CD8-positive, alpha-beta memory T cell (primary cell): ENCODE results near the gene SPC25. TPM values are rescaled to one million over a fixed set of nuclear protein-coding genes. Genes with fewer than 3 reads are reported as not detected.

Source experiments
- CTCF ChIA-PET: fragments of 350-600 bp; sonication (Branson Sonifier 250); formaldehyde crosslinking; loops from one replicate; lab custom pipeline; 2021; ENCODE audit warnings: antibody characterized with exemption; lab: Charles Lee
- POLR2A ChIA-PET: fragments of 350-600 bp; sonication (Branson Sonifier 250); formaldehyde crosslinking; loops from one replicate; lab custom pipeline; 2021; ENCODE audit warnings: antibody characterized with exemption; lab: Charles Lee
- DNase-seq, 5 donors: peaks; one replicate each; pipeline versions ENCODE4 v3.0.0 to v3.0.0-alpha.2; 2020 to 2022; ENCODE audit warnings: mixed read lengths in 1 of 5
- H3K27ac ChIP-seq: one replicate; pipeline ENCODE4 v1.7.0; 2013; ENCODE audit warnings: low read depth, mild to moderate bottlenecking, low read length, moderate library complexity
- H3K27me3 ChIP-seq: 2 replicates; pipeline ENCODE4 v1.7.0; 2013; ENCODE audit warnings: low read length, mild to moderate bottlenecking; ENCODE audit not compliant: insufficient read depth, poor library complexity, severe bottlenecking
- H3K36me3 ChIP-seq: 2 replicates; pipeline ENCODE4 v1.7.0; 2013; ENCODE audit warnings: mild to moderate bottlenecking, low read length, moderate library complexity; ENCODE audit not compliant: insufficient read depth
- H3K4me1 ChIP-seq: 2 replicates; pipeline ENCODE4 v1.7.0; 2013; ENCODE audit warnings: mild to moderate bottlenecking, low read length, moderate library complexity; ENCODE audit not compliant: insufficient read depth
- H3K4me3 ChIP-seq: 2 replicates; pipeline ENCODE4 v1.7.0; 2013; ENCODE audit warnings: mild to moderate bottlenecking, low read length
- H3K9me3 ChIP-seq: 2 replicates; pipeline ENCODE4 v1.7.0; 2013; ENCODE audit warnings: mild to moderate bottlenecking, low read length
- H3K27ac Mint-ChIP-seq, 8 donors: one replicate each; pipeline ENCODE4 v1.8.0; 2020 to 2021; ENCODE audit warnings: mixed read lengths in 8 of 8, mild to moderate bottlenecking in 6 of 8, inconsistent platforms in 3 of 8, moderate library complexity in 3 of 8
- H3K27me3 Mint-ChIP-seq, 2 donors: one replicate each; pipeline ENCODE4 v1.8.0; 2020 to 2021; ENCODE audit warnings: mixed read lengths in 2 of 2, mild to moderate bottlenecking in 1 of 2, moderate library complexity in 1 of 2
- H3K36me3 Mint-ChIP-seq, 3 donors: one replicate each; pipeline ENCODE4 v1.8.0; 2020 to 2021; ENCODE audit warnings: mixed read lengths in 3 of 3, inconsistent platforms in 1 of 3, mild to moderate bottlenecking in 1 of 3
- H3K4me1 Mint-ChIP-seq, 3 donors: one replicate each; pipeline ENCODE4 v1.8.0; 2020 to 2021; ENCODE audit warnings: mixed read lengths in 3 of 3, inconsistent platforms in 1 of 3, mild to moderate bottlenecking in 1 of 3
- H3K4me3 Mint-ChIP-seq, 7 donors: one replicate each; pipeline ENCODE4 v1.8.0; 2020 to 2021; ENCODE audit warnings: mixed read lengths in 7 of 7, mild to moderate bottlenecking in 6 of 7, moderate library complexity in 4 of 7, inconsistent platforms in 2 of 7
- H3K9me3 Mint-ChIP-seq, 5 donors: one replicate each; pipeline ENCODE4 v1.8.0; 2020 to 2022; ENCODE audit warnings: mixed read lengths in 5 of 5, mild to moderate bottlenecking in 3 of 5, moderate library complexity in 2 of 5, inconsistent platforms in 1 of 5
- polyA plus RNA-seq: library from polyadenylated mRNA; unstranded; fragments of 300-500 nt; fragmentation: Illumina TruSeq; gene quantifications from one replicate; pipeline ENCODE4 v1.2.3, GENCODE V29; 2021
- total RNA-seq, 2 experiments: library from RNA; stranded (reverse); gene quantifications; one replicate each; pipeline ENCODE4 v1.2.3, GENCODE V29; 2021

The SPC25 gene
- total and polyA plus RNA-seq, 3 experiments from 2014 or later = 24.1 to 27.7 TPM; not detected in 1

DNA sequence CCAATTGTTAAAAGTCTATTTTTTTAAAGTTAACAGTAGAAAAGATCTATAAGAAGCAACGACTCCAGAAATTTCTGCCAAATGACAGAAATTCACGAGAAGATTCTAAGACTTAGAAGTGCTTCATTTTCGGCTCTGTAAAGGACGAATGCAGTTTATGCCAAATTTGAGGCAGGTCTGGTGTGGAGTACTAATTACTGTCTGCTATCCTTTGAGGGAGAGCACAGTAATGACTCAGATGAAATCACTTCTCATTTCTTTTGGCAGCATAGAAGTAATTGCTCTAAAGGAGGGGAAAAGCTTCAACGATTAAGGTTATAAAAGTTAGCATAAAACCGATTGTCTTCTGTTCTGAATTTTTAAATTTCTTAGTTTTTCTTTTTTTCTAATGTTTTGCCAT is 22.2 kb upstream of the SPC25 start:
- DNase-seq = no peak
- peaks cover 0 to 3% (median 0%) of the 10 kb centered on the region in 3 donors for H3K36me3 Mint-ChIP-seq
- H3K9me3 Mint-ChIP-seq = peaks cover 0 to 4% (median 0%) of the 10 kb centered on the region in 5 donors
- H3K4me1 ChIP-seq = no peaks in the 10 kb centered on the region
- H3K4me1 Mint-ChIP-seq = peaks cover 5 to 14% (median 9%) of the 10 kb centered on the region in 3 donors
- peaks cover 4 to 39% of the 10 kb centered on the region in 2 donors for H3K27me3 Mint-ChIP-seq
- H3K27me3 ChIP-seq = no peaks in the 10 kb centered on the region
- H3K4me3 Mint-ChIP-seq = peak overlapping the region in 2 of 7 donors; percentile 29 to 47
- no peaks in the 10 kb centered on the region for H3K36me3 ChIP-seq
- no peak overlapping the region for H3K27ac Mint-ChIP-seq
- no peak overlapping the region for H3K27ac ChIP-seq
- H3K9me3 ChIP-seq = no peaks in the 10 kb centered on the region
- ChIA-PET POLR2A (no interaction called here), CTCF (no interaction called here)
- no peak overlapping the region for H3K4me3 ChIP-seq

DNA sequence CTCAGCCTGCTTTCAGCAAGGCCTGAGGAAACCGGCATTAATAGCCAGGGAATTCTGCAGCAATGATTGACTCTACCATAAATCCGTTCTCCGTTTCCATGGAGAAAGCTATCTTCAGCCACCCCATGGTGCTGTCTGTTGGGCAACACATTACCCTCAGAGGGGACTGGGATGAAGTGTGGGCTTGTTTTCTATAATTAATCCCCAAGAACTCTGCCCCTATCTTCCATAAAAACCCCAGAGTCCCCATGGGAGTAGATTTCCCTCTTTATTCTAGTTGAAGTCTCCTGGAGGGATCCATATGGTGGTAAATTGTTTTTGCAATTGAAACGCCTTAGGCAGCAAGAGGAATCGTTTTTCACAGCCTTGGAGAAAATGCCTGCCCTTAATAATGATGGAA is 20.1 kb upstream of the SPC25 start:
- H3K27ac ChIP-seq = no peak overlapping the region
- H3K9me3 ChIP-seq = no peaks in the 10 kb centered on the region
- Mint-ChIP-seq H3K4me3 (no peak overlapping the region), H3K4me1 (peaks cover 0 to 11% (median 5%) of the 10 kb centered on the region in 3 donors), H3K36me3 (peaks cover 0 to 3% (median 0%) of the 10 kb centered on the region in 3 donors), H3K27me3 (peaks cover 4 to 49% of the 10 kb centered on the region in 2 donors), H3K9me3 (peaks cover 0 to under 1% (median 0%) of the 10 kb centered on the region in 5 donors), H3K27ac (no peak overlapping the region)
- no peaks in the 10 kb centered on the region for H3K27me3 ChIP-seq
- no peak for DNase-seq
- ChIA-PET POLR2A (no interaction called here), CTCF (no interaction called here)
- no peaks in the 10 kb centered on the region for H3K36me3 ChIP-seq
- H3K4me1 ChIP-seq = no peaks in the 10 kb centered on the region
- no peak overlapping the region for H3K4me3 ChIP-seq

DNA sequence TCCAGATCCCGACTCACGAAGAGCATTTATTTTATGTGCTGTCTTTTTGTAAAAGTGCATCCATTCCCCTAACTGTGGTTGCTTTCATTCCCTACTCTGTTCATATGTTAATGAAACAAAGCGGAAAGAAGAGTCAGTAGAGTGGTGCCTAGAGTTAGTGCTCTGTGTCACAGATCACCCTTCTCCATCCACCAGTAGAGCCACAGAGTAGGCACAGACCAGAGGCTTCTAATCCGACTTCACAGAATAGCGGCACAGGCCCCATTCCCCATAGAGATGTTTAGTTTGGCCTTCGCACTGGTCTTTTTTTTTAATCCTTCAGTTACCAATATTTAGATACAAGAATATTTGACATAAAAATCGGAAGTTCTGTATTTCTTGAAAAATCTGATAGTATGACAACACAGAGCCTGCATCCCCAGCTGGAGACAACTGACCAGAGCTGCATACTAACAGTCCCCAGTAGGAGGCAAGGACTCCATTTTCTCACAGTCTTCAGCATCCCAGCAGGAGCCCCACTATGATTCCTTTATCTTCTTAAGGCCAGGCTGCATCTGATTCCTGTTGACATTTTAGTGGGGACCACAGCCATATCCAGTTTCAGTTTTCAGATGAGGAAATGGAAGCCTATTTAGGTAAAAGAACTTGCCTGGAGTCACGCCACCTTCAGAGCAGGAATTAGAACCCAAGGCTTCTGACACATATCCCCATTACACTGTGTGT is 17.9 kb upstream of the SPC25 start:
- no peaks in the 10 kb centered on the region for H3K9me3 Mint-ChIP-seq
- H3K36me3 Mint-ChIP-seq = peaks cover 0 to 3% (median 0%) of the 10 kb centered on the region in 3 donors
- H3K27ac Mint-ChIP-seq = no peak overlapping the region
- H3K4me3 Mint-ChIP-seq = no peak overlapping the region
- POLR2A ChIA-PET = no interaction called here
- Histone ChIP-seq H3K4me3 (no peak overlapping the region), H3K36me3 (no peaks in the 10 kb centered on the region), H3K4me1 (no peaks in the 10 kb centered on the region), H3K27me3 (no peaks in the 10 kb centered on the region), H3K27ac (no peak overlapping the region), H3K9me3 (no peaks in the 10 kb centered on the region)
- DNase-seq = no peak
- peaks cover 4 to 46% of the 10 kb centered on the region in 2 donors for H3K27me3 Mint-ChIP-seq
- H3K4me1 Mint-ChIP-seq = peaks cover 0 to 7% (median 5%) of the 10 kb centered on the region in 3 donors
- CTCF ChIA-PET = no interaction called here

DNA sequence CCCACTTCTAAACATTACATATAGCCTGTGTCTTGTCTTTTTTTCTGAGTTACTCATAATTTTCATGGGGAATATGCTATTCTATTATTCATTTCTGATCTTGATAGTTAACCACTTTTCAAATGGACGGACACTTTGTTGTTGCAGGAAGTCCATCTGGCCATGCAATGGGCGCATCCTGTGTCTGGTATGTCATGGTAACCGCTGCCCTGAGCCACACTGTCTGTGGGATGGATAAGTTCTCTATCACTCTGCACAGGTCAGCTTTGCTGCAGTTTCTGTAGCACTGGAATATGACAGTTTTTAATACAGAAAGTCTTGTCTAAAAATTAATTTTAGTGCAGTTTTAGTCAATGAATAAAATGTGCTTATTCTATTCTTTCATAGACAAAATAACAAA is 14.1 kb upstream of the SPC25 start:
- Histone ChIP-seq H3K27ac (no peak overlapping the region), H3K36me3 (no peaks in the 10 kb centered on the region), H3K9me3 (no peaks in the 10 kb centered on the region), H3K4me3 (no peak overlapping the region), H3K4me1 (no peaks in the 10 kb centered on the region), H3K27me3 (no peaks in the 10 kb centered on the region)
- DNase-seq = no peak
- no peak overlapping the region for H3K27ac Mint-ChIP-seq
- H3K4me3 Mint-ChIP-seq = no peak overlapping the region
- no peaks in the 10 kb centered on the region for H3K4me1 Mint-ChIP-seq
- H3K9me3 Mint-ChIP-seq = no peaks in the 10 kb centered on the region
- H3K36me3 Mint-ChIP-seq = no peaks in the 10 kb centered on the region
- H3K27me3 Mint-ChIP-seq = peaks cover 6 to 44% of the 10 kb centered on the region in 2 donors
- POLR2A ChIA-PET = no interaction called here
- CTCF ChIA-PET = no interaction called here

DNA sequence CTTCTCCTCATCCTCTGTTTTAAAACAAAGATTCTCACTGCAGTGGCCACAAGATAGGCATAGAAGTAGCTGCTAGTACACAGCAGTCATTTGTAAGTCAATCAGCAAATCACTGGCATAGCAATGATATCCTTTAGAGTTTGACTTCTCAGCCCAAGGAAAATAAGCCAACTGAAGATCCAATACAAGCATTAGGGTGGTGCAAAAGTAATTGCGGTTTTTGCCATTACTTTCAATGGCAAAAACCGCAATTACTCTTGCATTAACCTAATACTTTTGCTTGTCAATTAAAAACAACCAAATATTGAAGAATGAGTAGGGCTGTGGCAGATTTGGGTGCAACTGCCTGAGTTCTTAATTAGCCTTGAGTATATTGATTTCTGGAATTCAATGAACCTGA is 13.7 kb upstream of the SPC25 start:
- Mint-ChIP-seq H3K4me3 (no peak overlapping the region), H3K9me3 (no peaks in the 10 kb centered on the region), H3K27me3 (peaks cover 6 to 40% of the 10 kb centered on the region in 2 donors), H3K36me3 (no peaks in the 10 kb centered on the region), H3K4me1 (no peaks in the 10 kb centered on the region), H3K27ac (no peak overlapping the region)
- no peak overlapping the region for H3K27ac ChIP-seq
- H3K36me3 ChIP-seq = no peaks in the 10 kb centered on the region
- DNase-seq = no peak
- ChIA-PET POLR2A (no interaction called here), CTCF (no interaction called here)
- H3K9me3 ChIP-seq = no peaks in the 10 kb centered on the region
- no peaks in the 10 kb centered on the region for H3K27me3 ChIP-seq
- H3K4me3 ChIP-seq = no peak overlapping the region
- no peaks in the 10 kb centered on the region for H3K4me1 ChIP-seq

GRCh38 chr2:168901003-168901402 is 10.8 kb upstream of the SPC25 start, which contains the start of gene G6PC2:
Gene G6PC2, plus strand, starts transcription at chr2:168901291. Its CDS starts 41 bp downstream, at chr2:168901332.
- H3K36me3 ChIP-seq = no peaks in the 10 kb centered on the region
- H3K4me1 ChIP-seq = no peaks in the 10 kb centered on the region
- H3K4me1 Mint-ChIP-seq = no peaks in the 10 kb centered on the region
- H3K4me3 Mint-ChIP-seq = no peak within 1 kb of the TSS
- H3K27me3 ChIP-seq = no peaks in the 10 kb centered on the region
- CTCF ChIA-PET = no interaction called here
- no peaks in the 10 kb centered on the region for H3K9me3 ChIP-seq
- no peak within 1 kb of the TSS for H3K27ac Mint-ChIP-seq
- no peak within 1 kb of the TSS for H3K4me3 ChIP-seq
- no peak for DNase-seq
- H3K27me3 Mint-ChIP-seq = peaks cover 6 to 32% of the 10 kb centered on the region in 2 donors
- H3K9me3 Mint-ChIP-seq = no peaks in the 10 kb centered on the region
- POLR2A ChIA-PET = no interaction called here
- no peaks in the 10 kb centered on the region for H3K36me3 Mint-ChIP-seq
- no peak within 1 kb of the TSS for H3K27ac ChIP-seq

DNA sequence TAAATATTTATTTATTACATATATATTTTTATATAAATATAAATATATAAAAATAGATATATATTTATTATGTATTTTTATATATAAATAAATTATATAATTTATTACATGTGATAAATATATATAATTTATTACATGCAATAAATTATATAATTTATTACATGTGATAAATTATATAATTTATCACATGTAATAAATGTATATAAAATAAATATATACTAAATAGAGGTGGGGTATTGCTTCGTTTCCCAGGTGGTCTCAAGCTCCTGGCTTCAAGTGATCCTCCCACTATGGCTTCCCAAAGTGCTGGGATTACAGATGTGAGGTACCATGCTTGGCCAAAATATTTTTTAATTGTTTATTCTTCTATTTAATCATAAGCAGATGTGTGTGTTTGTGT is 7.2 kb upstream of the SPC25 start:
- CTCF ChIA-PET = no interaction called here
- Histone ChIP-seq H3K9me3 (no peaks in the 10 kb centered on the region), H3K27ac (no peak overlapping the region), H3K36me3 (no peaks in the 10 kb centered on the region), H3K27me3 (no peaks in the 10 kb centered on the region), H3K4me3 (no peak overlapping the region), H3K4me1 (no peaks in the 10 kb centered on the region)
- peaks cover 12 to 13% of the 10 kb centered on the region in 2 donors for H3K27me3 Mint-ChIP-seq
- H3K36me3 Mint-ChIP-seq = no peaks in the 10 kb centered on the region
- no peaks in the 10 kb centered on the region for H3K4me1 Mint-ChIP-seq
- POLR2A ChIA-PET = no interaction called here
- no peak for DNase-seq
- no peak overlapping the region for H3K4me3 Mint-ChIP-seq
- H3K9me3 Mint-ChIP-seq = no peaks in the 10 kb centered on the region
- H3K27ac Mint-ChIP-seq = no peak overlapping the region

GRCh38 chr2:168896783-168897182 is 6.6 kb upstream of the SPC25 start:
- no peak for DNase-seq
- no peaks in the 10 kb centered on the region for H3K4me1 ChIP-seq
- H3K4me3 Mint-ChIP-seq = no peak overlapping the region
- ChIA-PET CTCF (no interaction called here), POLR2A (no interaction called here)
- no peak overlapping the region for H3K27ac ChIP-seq
- no peaks in the 10 kb centered on the region for H3K36me3 Mint-ChIP-seq
- no peak overlapping the region for H3K27ac Mint-ChIP-seq
- H3K4me3 ChIP-seq = no peak overlapping the region
- H3K9me3 Mint-ChIP-seq = no peaks in the 10 kb centered on the region
- H3K4me1 Mint-ChIP-seq = no peaks in the 10 kb centered on the region
- no peaks in the 10 kb centered on the region for H3K9me3 ChIP-seq
- no peaks in the 10 kb centered on the region for H3K36me3 ChIP-seq
- H3K27me3 Mint-ChIP-seq = peaks cover 11% of the 10 kb centered on the region in 2 donors
- no peaks in the 10 kb centered on the region for H3K27me3 ChIP-seq
